CD4-positive, alpha-beta T cell treated with Interferon gamma for 1 hour (primary cell): ENCODE data around the gene RNF145.
A peak's percentile ranks its signal among the peaks of the same experiment; 100 is the strongest.
"Not testable (repeated sequence)": the region's sequence is repeated elsewhere in the genome, so short reads cannot be mapped to it uniquely, and the experiment has no call there.

Experiments used
- DNase-seq: peaks from one replicate; pipeline ENCODE4 v3.0.0-alpha.2; 2020

RNF145 gene, protein sequence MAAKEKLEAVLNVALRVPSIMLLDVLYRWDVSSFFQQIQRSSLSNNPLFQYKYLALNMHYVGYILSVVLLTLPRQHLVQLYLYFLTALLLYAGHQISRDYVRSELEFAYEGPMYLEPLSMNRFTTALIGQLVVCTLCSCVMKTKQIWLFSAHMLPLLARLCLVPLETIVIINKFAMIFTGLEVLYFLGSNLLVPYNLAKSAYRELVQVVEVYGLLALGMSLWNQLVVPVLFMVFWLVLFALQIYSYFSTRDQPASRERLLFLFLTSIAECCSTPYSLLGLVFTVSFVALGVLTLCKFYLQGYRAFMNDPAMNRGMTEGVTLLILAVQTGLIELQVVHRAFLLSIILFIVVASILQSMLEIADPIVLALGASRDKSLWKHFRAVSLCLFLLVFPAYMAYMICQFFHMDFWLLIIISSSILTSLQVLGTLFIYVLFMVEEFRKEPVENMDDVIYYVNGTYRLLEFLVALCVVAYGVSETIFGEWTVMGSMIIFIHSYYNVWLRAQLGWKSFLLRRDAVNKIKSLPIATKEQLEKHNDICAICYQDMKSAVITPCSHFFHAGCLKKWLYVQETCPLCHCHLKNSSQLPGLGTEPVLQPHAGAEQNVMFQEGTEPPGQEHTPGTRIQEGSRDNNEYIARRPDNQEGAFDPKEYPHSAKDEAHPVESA

GRCh38 chr5:159209438-159210209 lies at the start of gene RNF145:
Gene RNF145 (minus strand): TSS chr5:159209553. CDS start chr5:159203617, 5,936 bp downstream.
- peak; percentile 94 for DNase-seq

- no peak for DNase-seq
Observed at GRCh38 chr5:159258361-159258760, 49.0 kb upstream of the RNF145 start.

DNA sequence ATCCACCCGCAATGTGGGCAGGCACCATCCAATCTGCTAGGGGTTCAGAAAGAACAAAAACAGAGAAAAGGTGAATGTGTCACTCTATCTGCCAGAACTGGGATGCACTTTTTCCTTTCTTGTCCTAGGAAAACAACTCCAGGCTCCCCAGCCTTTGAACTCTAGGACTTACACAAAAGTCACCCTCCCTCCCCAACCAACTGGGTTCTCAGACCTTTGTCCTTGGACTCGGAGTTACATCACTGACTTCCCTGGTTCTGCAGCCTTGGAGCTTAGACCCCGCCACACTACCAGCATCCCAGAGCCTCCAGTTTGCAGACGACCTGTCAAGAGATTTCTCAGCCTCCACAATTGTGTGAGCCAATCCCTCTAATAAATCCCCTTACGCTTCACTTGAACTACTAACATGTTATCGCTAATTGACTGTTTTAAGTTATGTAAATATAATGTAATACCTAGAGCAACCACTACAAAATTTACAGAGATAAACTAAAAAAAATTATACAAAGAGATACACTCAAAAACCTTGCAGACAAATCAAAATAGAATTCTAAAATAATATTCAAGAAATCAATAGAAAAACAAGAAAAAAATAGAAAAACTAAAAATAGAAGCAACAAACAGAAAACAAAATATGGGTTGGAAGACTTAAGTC lies 48.4 kb upstream of the RNF145 start:
- DNase-seq = no peak

DNA sequence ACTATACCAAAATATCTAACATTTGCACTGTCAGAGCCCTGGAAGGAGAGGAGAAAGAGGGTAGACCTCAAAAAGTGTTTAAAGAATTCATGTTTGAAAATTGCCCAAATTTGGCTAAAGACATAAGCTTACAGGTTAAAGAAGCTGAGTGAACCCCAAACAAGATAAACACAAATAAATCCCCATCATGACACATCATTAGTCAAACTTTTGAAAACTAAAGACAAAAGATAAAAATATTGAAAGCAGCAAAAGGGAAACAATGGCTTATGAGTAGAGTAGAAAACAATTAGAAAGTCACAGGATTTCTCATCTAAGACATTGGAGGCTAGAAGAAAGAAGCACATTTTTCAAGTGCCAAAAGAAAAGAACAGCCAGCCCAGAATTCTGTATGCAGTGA lies 47.7 kb upstream of the RNF145 start:
- DNase-seq = no peak

- DNase-seq = no peak
Observed at GRCh38 chr5:159252195-159252594, 42.8 kb upstream of the RNF145 start.

GRCh38 chr5:159249158-159249557 lies 39.8 kb upstream of the RNF145 start:
- DNase-seq = no peak

- no peak for DNase-seq
Observed at GRCh38 chr5:159244890-159245289, 35.5 kb upstream of the RNF145 start.

DNA sequence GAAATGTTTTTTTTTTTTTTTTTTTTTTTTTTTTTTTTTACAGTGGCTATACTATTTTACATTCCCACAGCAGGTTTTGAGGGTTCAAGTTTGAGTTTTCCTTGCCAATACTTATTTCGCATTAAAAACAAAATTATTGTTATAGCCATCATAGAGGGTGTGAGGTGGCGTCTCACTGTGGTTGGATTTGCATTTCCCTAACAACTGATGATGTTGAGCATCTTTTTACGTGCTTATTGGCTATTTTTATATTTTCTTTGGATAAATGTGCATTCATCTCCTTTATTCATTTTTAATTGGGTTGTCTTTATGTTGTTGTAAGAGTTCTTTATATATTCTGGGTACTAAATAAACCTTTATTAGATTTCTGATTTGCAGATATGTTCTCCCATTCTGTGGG lies 34.8 kb upstream of the RNF145 start:
- DNase-seq = no peak

GRCh38 chr5:159243385-159243784 lies 34.0 kb upstream of the RNF145 start:
- no peak for DNase-seq

DNA sequence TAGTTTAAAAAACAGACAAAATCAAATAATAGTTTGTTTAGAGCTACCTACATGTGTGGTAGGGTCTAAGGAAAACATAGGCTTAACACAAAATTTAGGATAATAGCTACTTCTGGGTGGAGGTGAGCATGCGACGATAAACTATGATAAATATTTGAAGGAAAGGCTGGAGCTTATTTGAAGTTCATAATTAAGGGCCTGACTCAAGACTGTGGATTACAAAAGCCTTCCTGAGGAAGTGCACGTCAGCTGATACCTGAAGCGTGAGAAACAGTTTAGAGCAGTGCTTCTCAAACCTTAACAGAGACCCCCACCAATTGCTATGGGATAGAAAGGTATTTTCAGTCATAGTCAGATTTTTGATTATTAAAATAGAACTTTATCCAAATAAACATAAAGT lies 33.3 kb upstream of the RNF145 start:
- no peak for DNase-seq

- DNase-seq = no peak
Observed at GRCh38 chr5:159241946-159242552, 32.7 kb upstream of the RNF145 start.

DNA sequence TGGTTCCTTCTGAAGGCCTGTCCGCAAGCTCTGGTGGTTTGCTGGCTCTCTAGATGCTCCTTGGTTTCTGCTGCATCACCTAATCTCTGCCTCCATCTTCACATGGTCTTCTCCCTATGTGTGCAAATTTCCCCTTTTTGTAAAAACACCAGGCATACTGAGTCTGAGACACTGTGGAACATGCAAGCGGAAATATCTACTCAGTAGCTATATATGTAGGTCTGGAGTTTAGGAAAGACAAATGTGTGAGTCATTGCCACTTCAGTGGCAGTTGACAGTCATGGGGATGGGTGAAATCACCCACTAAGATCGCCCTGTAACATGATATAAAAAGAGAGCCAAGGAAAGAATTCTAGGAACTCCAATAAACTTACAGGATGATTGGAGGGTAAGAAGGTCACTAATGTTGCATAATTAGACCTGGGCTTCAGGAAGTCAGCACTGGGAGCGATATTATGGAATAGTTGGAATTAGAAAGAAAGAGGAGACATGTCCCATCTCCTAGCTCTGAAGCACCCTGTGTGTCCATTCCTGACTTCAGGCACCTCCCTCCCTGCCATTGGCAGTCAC lies 31.0 kb upstream of the RNF145 start:
- no peak for DNase-seq

DNA sequence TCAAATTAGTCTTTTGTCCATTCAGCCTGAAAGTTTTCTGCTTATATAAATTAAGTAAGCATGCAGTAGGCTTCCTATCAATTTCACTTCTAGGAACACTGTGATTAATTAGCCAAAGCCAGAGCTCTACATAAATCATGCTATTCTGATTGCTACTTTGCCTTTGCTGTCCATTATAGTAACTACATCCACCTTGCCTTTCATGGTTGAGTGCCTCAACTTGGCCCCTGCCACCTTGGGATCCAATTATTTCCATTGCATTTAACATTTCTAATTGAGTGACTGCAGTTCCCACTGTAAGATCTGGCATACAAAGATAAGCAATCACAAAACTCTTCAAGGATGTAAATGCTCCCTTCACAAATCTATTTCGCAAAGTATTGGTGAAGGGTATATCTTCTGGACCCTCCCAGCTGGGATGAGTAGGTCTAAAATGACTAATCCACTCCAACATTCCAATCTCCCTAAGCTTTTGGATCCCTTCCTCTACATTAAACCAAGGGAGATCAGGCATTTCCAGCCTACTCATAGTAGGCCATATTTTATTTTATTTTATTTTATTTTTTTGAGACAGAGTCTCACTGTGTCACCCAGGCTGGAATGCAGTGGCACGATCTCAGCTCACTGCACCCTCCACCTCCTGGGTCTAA lies 26.6 kb upstream of the RNF145 start:
- DNase-seq = not testable (repeated sequence)

- DNase-seq = no peak
Observed at GRCh38 chr5:159231167-159231566, 21.8 kb upstream of the RNF145 start.

DNA sequence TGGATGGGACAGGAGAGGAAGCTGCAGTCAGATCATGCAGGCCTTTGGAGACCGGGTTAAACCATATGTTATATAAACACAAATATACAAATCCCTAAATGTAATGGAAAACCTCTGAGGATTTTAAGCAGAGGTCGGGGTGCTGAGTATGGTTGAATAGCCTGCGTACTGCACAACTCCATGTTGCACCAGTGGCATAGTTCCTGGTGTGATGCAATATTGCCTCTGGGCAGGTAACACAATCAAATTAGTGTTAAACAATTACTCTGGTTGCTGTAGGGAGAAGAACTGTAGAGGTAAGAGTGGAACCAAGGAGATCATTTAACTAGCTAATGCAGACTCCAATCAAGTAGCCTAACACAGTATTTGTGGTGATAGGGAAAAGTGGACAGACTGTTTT lies 21.3 kb upstream of the RNF145 start:
- no peak for DNase-seq

DNA sequence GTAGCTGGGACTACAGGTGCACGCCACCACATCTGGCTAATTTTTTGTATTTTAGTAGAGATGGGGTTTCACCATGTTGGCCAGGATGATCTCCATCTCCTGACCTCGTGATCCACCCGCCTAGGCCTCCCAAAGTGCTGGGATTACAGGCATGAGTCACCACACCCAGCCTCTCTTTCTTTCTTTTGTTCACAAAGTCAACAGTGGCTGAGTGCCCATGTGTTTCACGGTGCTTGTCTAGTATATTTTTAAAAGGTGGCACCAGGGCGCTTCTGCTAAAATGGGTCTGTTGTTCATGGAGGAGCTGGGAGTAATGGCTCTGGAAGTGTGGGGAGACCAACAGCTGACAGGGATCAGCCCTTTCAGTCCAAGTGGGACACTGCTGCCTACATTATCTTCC lies 18.7 kb upstream of the RNF145 start:
- not testable (repeated sequence) for DNase-seq

GRCh38 chr5:159227452-159227851 lies 18.1 kb upstream of the RNF145 start:
- DNase-seq = no peak

GRCh38 chr5:159226451-159226850 lies 17.1 kb upstream of the RNF145 start:
- DNase-seq = no peak

GRCh38 chr5:159224471-159224870 lies 15.1 kb upstream of the RNF145 start:
- no peak for DNase-seq

DNA sequence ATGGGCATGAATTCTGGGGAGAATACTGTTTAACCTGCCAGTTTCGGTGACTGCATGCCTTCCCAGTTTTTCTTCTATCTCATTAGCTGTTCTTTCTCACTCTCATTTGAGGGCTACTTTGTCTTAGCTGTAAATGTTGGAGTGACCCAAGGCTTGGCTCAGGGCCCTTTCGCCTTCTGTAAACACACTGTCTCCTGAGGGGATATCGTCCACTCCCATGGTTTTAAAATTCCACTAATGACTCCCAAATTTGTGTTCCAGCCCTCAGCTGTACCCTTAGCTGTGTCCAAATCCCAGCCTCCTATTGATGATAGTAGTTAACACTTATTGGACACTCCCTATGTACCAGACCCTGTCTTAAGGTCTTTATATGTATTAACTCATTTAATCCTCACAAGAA lies 14.1 kb upstream of the RNF145 start:
- no peak for DNase-seq

GRCh38 chr5:159220206-159220605 lies 10.9 kb upstream of the RNF145 start:
- no peak for DNase-seq

DNA sequence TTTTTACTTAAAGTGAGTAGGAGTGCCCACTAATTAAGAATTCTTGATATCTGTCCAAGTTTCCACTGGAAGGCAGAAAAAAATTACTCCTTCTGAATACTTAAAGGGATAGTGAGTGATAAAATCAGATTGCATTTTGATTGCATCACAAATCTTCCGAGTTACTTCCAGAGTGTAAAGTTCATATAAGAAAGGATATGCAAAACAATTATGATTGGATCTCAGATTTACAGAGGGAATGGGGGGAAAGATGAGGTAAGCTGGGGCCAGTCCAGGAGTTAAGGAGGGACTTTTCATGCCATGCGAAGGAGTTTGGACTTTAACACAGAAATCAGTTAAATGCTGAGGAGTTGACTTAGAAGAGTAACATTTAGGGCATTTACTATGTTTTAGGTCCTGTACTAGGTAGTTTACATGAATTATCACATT lies 9.3 kb upstream of the RNF145 start:
- no peak for DNase-seq
